ENCODE results near the gene TRPM3.

The TRPM3 gene

DNA sequence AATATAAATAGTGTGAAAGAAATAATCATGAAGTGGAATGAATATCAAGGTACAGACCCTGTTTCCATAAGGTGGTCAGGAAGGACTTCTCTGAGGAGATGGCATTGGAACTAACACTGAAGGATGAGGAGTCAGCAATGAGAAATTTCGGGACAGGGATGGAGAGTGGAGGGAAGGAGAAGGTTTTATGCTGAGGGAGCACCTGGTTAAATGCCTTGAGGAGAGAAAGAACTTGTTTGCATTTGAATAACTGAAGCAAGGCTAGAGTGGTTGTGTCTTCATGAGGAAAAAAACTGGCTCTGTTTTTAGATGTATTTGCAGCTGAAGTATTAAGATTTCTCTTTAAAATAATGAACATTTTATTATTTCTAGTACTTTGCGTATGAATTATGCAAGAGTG, 180.8 kb downstream of the TRPM3 start:
- DNase-seq = no peak

DNA sequence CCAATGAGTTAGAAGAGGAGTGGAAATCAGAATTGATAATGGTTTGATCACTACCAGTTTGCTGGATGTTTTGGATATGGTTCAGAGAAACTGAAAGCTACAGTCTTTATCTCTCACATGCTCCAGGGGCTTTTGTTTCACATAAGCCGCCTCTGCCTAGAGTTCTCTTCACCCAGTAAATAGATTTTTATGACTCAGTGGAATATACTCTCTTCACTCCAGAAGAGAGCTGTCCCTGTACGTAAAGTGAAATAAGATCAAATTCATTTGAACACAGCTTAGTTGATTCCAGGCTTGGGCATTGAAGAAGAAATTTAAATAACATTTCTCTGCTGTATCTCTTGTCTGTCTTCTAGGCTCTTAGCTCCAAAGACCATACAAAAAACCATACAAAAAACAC, 184.9 kb downstream of the TRPM3 start:
- no peak for DNase-seq

DNA sequence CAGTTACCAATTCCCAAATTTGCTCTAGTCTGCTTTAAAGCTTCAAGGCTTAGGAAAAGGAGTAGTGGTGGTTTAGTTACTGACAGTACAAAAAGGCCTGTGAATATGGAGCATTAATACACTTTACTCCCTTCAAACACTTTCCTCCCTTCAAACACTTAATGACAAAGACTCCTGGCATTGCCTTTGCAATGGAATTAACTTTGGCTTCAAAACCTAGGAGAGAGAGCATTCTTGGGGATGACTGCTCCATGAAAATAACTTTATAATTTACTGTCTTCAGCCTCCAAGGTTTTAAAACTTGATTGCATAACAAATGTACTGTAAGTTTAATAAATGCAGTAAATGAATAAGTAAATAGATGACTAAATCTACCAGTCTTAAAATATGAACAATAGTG, 185.6 kb downstream of the TRPM3 start:
- DNase-seq = no peak

DNA sequence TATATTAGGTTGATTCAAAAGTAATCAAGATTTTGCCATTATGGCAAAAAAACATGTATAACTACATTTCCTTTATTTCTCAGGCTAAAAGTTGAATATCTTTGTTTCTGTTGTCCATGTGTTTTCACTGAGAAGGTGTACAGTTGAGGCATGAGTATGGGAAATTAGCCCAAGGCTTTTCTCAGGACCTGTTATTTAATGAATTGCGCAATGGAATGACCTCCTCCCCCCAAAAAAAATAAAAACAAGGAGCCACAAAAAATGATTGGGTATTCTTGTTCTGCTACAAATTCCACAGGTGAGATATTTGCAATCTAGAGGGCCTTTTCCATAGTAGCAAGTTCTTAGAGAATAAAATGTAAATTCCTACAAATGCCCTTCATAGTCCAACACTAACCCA, 186.8 kb downstream of the TRPM3 start:
- no peak for DNase-seq

DNA sequence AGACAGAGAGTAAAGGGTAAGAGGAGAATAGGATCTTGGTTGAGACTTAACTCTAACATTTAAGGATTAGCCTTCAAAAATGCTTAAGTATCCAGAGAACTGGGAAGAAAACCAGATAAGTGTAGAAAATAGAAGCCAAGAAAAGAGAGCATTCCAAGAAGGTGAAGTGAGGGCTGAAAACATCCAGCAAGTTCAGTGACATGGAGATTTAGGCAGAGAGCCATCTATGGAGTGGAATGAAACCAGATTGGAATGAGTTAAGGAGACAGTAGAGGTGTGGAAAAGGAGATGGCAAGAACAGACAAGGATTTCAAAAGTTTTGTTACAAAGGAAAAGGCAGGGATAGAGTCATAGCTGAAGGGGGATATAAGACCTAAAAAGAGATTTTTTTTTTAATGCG, 188.1 kb downstream of the TRPM3 start:
- no peak for DNase-seq

DNA sequence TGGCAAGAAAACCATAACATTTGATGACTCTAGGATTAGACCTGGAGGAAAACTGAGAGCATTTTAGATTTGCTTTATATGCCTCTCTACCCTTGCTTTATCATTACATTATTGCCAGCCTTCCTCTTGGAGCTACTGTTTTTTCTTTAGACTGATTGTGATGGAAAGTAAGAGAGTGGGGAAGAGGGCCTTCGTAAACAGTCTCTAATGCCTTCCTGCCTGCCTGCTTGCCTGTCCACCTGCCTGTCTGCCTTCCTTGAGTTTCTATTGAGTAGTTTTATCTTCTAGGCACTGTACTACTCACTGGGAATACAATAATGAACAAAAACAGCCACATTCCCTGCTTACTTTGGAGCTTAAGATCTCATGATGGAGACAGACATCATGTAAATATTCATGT, 189.3 kb downstream of the TRPM3 start:
- no peak for DNase-seq

DNA sequence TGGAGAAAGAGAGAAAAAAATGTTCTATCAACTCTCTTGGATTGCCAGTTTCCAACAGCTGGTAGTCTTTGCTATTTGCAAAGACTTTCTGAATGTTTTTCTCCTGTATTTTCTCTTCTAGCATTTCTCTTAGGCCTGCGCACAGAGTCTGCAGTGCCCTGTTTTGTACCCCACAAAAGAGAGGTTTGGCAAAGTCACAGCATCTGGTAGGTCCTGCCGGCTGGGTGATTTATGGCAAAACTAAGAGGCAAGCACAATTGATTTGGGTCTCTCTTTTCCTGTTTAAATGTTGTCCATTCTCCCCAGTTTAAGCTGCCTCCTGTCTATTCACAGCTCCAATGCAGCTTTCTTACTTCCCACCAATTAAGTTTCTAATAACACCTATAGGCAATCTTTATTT, 193.9 kb downstream of the TRPM3 start:
- no peak for DNase-seq

DNA sequence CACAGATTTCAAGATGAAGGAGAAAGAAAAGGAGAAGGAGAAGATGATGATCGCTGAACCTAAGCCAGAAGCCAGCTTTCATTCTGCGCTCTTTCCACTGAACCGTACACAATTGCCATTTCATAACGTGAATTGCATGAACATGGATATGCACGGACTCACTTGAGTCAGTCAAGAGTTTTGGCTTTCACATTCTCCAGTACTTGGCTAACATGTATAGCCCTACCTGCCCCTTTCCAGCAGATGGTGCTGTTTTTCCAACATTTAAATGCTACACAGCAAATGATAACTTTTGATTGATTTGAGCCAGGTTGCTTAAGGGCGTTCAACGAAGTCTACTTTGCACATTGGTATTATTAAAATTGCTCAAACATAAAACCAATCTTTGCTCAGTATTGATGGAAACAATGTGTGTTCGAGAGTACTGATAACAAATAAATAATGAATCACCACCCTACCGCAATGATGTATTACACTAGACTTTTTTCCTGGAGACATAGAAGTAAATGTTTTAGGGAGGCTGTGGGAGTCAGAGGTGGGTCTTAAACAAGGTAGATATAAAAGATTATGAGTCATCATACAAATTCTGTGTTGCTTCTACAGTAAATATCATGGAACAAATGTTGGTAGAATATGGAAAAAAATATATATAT, 196.4 kb downstream of the TRPM3 start:
- peak; percentile 13 for DNase-seq

DNA sequence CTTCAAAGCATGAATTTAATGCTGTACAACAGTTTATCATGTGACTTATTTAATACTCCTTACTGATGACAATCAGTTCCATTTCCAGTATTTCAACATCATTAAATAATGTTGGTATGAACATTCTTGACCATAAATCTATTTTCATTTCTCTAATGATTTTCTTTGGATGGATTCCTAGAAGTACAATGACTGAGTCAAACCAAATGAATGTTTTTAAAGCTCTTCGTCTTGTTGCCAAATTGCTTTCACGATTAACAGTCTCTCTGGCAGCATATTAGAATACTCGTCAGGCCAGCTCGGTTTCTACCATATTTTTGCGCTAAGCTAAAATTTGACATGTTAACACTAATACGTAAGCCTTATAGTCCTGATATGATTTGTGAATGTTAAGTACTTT, 197.0 kb downstream of the TRPM3 start:
- DNase-seq = no peak

DNA sequence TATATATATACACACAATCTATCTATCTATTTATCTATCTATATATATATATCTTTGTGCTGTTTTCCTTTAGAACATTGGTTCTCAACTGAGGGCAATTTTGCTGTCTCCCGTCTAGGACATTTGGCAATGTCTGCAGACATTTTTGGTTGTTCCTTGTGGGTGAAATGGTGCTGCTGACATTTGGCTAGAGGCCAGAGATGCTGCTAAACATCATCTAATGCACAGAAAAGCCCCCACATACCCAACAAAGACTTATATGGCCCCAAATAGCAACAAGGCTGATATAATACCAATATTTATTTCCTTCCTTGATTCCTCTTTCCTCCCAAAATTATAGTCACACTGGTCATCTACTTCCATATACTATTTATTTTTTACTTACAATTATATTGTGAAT, 197.5 kb downstream of the TRPM3 start:
- no peak for DNase-seq

DNA sequence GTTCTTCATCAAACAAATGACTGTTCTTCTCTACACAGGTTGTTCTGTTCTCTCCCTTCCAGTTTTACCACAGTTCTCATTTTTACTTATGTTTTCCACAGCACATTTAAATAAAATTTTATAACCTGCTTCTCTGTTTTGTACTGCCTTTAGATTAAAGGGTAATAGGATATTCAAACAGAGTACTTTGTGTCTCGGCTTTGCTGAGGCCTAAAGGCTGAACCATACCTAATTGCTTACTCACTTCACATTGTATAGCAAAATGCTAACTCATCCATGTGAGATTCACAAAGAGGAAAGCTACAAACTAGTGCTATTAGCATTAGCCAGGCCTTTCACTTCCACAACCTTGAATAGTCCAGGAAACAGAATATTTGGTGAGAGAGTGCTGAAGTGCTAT, 200.3 kb downstream of the TRPM3 start:
- no peak for DNase-seq

DNA sequence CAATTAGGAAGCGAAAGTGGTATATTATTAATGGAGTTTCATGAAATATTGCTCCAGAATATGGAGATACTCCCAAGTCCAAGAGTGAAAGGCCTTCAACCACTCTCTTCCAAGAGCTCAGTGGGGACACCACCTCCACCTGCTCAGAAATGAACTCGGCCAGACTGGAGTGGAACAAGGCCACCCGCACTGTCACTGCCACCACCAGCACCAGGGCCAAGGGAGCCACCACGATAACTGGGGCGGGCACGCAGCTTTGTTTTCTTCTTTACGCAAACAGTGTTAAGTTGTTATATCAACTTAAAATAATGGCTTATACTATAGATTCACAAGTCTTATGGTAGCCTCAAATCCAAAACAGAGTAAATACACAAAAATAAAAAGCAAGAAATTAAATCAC, 204.1 kb downstream of the TRPM3 start:
- DNase-seq = no peak

DNA sequence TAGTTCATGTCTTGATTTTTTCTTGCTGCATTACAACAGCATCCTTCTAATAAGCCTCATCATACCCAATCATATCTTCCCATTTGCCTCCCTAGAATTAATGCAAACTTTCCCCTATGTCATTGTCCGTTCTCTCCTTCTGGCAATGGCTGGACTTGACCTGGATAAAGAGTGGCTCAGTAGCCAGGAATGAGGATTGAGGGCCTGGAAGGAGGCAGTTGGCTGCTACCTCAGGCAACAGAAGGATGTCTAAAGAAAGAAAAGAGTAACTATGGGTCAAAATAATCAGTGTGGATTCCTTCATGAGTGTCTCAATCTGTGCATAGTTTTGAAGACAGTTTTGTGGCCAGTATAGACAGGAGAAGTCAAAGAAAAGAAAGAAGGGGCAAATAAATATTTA, 209.6 kb downstream of the TRPM3 start:
- no peak for DNase-seq

DNA sequence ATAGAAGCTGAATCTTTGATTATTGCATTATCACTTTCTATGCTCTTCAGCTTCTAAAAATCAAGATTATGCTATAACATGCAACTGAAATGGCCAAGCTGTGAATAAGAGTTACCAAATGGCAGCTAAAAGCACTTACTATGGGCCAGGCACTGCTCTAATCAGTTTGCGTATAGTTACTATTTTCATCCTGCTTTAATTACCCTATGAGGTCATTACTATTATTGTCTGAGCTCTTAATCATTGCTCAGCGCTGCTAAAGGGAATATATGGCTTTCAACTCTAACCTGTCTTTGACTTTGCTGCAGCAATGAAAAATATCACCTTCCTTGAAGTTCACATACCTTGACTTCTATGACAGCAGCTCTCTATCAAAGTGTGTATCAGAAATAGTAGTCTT, 210.8 kb downstream of the TRPM3 start:
- DNase-seq = no peak

DNA sequence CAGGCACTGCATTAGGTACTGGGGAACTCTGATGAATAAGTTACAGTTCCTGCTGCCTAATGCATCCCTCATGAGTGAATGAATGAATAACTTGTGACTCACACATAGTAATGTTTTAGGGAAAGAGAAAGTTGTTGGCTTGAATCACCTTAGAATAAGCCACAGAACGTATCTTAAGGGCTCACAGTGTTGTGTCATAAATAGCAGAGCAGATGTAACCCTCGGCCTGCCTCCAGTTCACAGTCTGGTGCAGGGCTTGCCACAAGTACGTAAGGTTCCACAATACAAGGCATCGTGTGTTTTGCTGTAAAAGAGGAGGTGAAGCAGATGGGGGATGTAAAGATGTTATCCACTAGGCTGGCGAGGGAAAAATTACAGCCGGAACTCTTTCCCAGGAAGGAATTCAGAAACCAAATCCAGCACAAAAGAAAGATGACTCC, 218.7 kb downstream of the TRPM3 start:
- DNase-seq = no peak

DNA sequence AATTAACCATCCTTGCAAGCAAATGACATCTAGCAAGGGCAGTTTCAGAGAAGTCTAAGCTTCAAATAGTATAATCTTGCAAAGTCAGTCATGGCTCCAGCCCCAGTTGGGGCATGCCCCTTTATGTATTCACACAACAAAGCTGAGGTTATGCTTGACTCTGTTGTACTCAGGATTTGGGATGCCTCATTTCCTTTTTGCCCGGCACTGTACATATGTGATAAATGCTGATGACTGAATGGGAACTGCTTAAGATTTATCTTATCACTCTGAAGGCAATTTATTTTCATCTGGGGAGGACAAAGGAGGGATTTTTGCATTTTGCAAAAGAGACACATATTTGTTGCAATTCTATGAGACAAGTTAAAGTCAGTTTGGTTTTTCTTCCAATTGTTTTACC, 219.2 kb downstream of the TRPM3 start:
- no peak for DNase-seq

DNA sequence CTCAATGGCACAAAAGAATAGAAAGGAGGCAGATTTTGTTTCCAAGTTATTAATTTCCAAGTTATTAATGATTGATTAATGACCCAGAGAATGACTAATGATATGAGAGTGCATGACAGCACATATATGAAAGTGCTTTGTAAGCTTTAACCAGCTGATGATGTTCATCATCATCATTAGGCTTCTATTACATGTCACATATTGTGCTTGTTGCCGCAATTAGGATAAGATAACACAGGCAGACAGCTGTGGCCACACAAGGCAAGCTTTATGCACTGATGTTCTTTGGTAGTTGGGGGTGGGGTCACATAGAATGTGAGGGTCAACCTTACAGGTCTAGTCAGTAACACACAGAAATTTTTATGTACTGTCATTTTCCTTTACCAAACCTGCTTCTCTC, 219.7 kb downstream of the TRPM3 start:
- DNase-seq = no peak

DNA sequence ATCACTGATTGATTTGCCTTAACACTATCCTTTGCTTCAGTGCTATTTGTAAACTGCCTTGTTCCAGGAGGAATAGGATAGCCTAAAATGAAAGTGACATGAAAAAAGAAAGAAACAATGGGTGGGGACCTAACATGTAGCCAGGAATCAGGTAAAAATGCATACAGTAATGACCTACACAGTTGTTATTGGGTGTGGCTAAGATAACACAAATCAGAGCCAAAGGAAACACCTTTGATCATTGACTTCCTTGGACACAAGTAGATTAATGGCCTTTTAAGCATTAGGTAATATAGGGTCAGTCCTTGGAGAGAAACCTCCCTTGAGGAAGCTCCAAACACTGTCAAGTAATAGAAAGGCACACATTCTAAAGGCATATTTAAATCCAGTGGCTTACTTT, 220.4 kb downstream of the TRPM3 start:
- DNase-seq = no peak

DNA sequence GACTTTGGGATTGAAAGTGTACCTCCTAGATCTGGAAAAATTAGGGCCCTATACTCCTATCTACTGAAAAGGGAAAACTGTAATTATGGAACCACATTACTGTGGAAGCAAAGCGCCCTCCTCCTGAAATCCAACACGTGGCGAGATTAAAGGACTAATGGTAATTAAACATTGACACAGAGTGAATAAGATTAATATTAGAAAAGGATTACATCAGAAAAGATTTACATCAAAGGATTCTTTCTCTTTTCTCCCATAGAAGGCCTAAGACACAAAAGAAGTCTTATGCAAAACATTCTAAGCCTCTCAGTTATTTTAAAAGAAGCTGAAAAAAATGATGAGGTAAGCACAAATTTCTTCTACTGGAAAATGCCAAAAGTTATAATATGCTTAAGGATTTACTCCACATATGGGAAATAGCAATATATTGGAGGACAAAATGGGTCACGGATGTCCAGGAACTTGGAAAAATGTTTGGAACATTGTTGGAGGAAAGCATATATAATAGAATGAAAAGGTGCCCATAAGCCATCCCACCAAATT, 227.8 kb downstream of the TRPM3 start:
- no peak for DNase-seq

DNA sequence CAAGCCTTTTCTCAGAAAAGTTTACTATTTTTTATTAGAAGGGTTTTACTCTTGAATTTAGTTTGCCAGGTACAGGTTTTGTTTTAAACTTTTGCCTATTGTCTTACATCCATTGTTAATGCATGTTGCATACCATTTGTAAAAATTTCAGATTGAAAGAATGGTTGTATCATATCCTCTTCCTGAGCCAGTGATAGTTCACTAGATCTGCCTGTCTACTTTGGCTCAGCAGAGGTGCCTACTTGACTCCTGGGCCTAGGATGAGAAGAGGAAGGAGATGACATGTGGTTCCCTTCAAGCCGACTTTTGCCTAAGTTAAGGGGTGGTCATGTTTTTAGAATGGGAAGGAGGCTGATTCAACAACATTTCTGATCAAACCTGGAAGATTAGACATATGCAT, 232.9 kb downstream of the TRPM3 start:
- no peak for DNase-seq

DNA sequence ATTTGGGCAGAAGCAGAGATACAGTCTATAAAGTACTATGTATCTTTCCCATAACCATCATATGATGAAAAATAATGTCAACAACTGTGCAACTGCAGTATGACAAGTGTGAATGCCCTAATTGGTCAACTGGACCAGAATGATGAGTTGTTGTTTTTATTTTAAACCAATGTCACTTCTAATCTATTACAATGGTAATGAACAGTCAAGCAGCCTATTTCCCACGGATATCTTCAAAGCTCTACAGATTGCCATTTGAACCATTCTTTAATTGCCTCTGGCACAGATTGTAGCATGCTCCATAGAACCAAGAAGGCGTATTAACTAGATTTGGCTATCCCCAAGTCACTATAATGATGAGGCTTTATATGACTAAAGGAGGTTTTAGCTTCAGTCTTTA, 233.6 kb downstream of the TRPM3 start:
- no peak for DNase-seq

DNA sequence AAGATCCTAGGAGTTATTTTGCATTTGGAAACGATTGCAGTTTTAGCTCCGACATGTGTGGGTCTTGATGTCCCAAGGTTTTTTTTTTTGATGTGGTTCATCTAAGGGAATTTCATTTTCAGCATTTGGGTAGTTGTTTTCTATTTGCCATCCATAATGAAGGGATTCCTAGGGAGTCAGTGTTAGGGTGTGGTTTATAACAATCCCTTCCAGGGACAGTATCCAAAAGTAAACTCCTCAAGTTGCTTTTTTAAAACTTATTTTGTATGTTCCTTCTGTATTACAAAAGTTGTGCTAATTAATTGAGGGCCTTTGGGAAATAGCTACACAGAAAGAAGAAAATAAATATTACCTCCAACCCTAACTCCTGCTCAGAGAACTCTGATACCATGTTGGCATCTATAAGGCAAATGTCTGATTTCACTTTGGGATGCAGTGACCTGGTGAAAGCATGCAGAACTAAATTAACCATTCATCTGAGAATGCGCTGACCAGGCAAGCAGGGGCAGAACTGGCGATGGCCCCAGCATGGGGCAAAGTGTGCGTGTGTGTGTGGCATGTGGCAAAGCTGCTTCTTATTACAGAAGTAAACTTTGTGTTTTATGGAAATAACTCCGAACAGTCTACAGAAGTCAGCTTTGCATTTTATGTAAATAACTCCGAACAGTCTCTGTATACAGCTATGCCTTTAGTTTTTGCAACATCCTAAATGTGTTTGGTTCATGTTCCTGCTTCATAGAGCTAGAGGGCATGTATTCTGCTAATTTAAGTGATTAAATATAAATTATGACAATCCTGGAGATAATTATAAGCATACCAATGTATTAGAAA, 237.2 kb downstream of the TRPM3 start:
- DNase-seq = no peak

DNA sequence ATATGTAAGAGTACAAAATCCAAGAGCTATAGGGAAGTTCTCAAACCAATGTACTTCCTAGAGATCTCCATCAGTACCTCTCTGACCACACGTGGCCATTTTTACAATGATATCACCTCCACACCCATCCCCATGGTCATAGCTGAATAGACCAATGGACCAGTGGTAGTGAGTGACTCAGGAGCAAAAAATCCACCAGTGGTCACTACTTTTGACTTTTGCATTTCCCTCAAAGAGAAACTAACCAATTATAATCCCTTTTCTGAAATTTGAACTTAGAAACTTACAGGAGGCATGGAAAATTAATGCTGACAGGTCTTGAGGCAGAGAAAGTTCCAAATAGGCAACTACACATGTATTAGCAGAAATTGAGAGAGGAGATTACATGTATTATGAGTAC, 238.4 kb downstream of the TRPM3 start:
- no peak for DNase-seq

DNA sequence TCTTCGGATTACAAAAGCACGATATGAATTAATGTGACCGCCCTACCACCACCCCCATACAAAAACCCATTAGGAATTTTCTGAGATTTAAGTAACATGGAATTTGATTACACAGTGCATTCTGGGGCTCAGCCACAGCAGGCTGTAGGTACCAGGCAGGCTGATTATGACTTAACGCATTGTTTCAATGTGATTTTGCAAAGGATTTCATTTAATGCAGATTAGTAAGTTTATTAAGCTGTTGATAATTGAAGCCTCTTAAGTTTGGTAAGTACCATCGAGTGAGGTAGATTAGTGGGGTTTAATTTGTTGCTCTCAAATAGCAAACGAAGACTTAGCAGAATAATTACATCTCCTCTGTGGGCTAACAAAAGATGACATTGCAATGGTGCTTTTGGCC, 240.1 kb downstream of the TRPM3 start:
- DNase-seq = no peak

DNA sequence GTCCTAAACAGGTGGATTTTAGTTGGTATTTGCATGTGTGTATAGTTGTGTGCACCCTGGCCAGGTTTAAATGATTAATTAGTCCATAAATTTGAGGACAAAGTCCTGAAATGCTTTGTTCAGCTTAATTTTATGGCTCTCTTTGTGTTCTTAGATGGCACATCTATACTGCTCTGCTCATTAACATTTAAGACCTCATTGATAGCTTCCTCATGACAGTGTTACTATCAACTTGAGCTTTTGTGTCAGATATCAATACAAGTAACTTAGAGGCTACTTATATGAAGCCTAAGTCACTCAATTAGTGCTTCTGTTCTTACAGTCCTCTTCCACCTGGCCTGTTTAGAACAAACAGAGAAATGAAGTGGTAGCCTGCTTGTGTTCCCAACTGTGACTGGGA, 240.9 kb downstream of the TRPM3 start:
- no peak for DNase-seq

All from NCI-H1694 treated with DMSO at 0.1 percent for 48 hours (cell line).